Testis (tissue), 3 donors: ENCODE data around the gene GRIN1. TPM values are rescaled to one million over a fixed set of nuclear protein-coding genes. Genes with fewer than 3 reads are reported as not detected.

Experiments
- DNase-seq: peaks from one replicate; pipeline ENCODE4 v3.0.0-alpha.2; 2019
- H3K27ac ChIP-seq, 2 donors: fragments of 200-600 bp; sonication (generic); one replicate each; pipeline ENCODE4 v1.5.1; 2019
- H3K27me3 ChIP-seq: fragments of 200-600 bp; sonication (generic); one replicate; pipeline ENCODE4 v1.5.1; 2019
- H3K36me3 ChIP-seq: fragments of 200-600 bp; sonication (generic); one replicate; pipeline ENCODE4 v1.5.1; 2017; ENCODE audit warnings: low read depth; ENCODE audit errors: missing control alignments
- H3K4me1 ChIP-seq: fragments of 200-600 bp; sonication (generic); one replicate; pipeline ENCODE4 v1.5.1; 2019
- H3K4me3 ChIP-seq, 2 donors: fragments of 200-600 bp; sonication (generic); one replicate each; pipeline ENCODE4 v1.5.1; 2017 to 2019
- H3K9me3 ChIP-seq: fragments of 200-600 bp; sonication (generic); one replicate; pipeline ENCODE4 v1.5.1; 2017
- POLR2A ChIP-seq: fragments of 450-650 bp; IDR thresholded peaks from one replicate; pipeline ENCODE4 v1.6.1; 2017; ENCODE audit warnings: antibody characterized with exemption, mild to moderate bottlenecking, moderate library complexity
- WGBS, 2 donors: methylation state at CpG; one replicate each; pipeline ENCODE4 v1.1.5; 2018; 5-methylcytosine and 5-hydroxymethylcytosine counted together
- intact Hi-C: fragments of 100-400 bp; cut with DNase I; formaldehyde crosslinking; loops from one replicate; pipeline ENCODE4 v1.15.1; 2023; ENCODE audit warnings: low total_unique reads
- polyA plus RNA-seq: library from polyadenylated mRNA; stranded (reverse); fragments of 350-450 nt; fragmentation: Illumina TruSeq; extraction: RNeasy Lipid Tissue Mini Kit (QIAGEN cat#74804); gene quantifications from one replicate; pipeline ENCODE4 v1.2.3, GENCODE V29; 2014; ENCODE audit warnings: low read depth, low replicate concordance; ENCODE audit not compliant: insufficient read depth
- total RNA-seq, 2 donors: library from RNA; depleted of rRNA; stranded (reverse); fragments of >200 nt; gene quantifications; one replicate each; pipeline ENCODE4 v1.2.3, GENCODE V29; 2016
- TF ChIP-seq, protein P1 (sequence below), 3 experiments: fragments of 450-650 bp in 2 of 3; fragments of 200-600 bp in 1 of 3; sonication (generic) in 1 of 3; IDR thresholded peaks; one replicate each; pipeline ENCODE4 v1.5.1; 2016 to 2019; ENCODE audit warnings: antibody characterized with exemption in 3 of 3, mild to moderate bottlenecking in 2 of 3, moderate library complexity in 1 of 3

Gene GRIN1
- total and polyA plus RNA-seq, 3 donors from 2014 or later: 0.79 to 3.8 (median 1.5) TPM

DNA sequence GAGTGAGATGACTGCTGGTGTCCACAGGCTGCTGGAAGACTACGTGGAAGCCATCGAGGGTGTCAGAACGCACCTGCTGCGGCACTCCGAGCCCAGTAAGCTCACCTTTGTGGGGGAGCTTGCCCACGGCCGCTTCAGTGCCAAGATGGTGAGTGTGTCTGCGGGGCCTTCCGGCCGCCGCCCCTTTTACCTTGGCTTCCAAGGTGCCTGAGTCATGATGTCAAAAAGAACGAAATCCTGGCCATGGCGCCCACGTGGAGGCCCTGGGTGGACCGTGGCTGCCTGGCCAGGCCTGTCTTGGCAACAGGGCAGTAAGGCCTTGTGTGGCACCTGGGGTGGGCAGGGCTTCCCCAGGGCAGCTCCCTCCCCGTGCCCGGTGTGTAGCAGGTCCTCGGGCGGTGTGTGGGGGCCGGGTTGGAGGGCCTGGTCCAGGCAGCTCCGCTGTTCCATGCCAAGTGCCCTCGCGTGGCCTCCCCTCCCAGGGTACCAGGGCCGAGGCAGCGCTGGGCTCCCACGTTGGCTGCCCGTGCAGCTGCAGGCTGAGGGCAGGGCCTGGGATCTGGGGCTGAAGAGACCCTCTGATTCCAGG lies 32.2 kb upstream of the GRIN1 start:
- Histone ChIP-seq H3K36me3 (no peaks in the 10 kb centered on the region), H3K27me3 (no peaks in the 10 kb centered on the region), H3K4me3 (no peak overlapping the region), H3K4me1 (no peaks in the 10 kb centered on the region), H3K27ac (no peak overlapping the region), H3K9me3 (no peaks in the 10 kb centered on the region)
- WGBS, 2 donors: 92 to 93% methylated on average over 14 to 27 of the region's 27 CpGs
- intact Hi-C loops: no loop called here
- TF ChIP-seq, protein P1, sequence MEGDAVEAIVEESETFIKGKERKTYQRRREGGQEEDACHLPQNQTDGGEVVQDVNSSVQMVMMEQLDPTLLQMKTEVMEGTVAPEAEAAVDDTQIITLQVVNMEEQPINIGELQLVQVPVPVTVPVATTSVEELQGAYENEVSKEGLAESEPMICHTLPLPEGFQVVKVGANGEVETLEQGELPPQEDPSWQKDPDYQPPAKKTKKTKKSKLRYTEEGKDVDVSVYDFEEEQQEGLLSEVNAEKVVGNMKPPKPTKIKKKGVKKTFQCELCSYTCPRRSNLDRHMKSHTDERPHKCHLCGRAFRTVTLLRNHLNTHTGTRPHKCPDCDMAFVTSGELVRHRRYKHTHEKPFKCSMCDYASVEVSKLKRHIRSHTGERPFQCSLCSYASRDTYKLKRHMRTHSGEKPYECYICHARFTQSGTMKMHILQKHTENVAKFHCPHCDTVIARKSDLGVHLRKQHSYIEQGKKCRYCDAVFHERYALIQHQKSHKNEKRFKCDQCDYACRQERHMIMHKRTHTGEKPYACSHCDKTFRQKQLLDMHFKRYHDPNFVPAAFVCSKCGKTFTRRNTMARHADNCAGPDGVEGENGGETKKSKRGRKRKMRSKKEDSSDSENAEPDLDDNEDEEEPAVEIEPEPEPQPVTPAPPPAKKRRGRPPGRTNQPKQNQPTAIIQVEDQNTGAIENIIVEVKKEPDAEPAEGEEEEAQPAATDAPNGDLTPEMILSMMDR (IDR thresholded peaks at IDR 0.05): no peak
- TF ChIP-seq POLR2A: no peak
- DNase-seq: no peak

DNA sequence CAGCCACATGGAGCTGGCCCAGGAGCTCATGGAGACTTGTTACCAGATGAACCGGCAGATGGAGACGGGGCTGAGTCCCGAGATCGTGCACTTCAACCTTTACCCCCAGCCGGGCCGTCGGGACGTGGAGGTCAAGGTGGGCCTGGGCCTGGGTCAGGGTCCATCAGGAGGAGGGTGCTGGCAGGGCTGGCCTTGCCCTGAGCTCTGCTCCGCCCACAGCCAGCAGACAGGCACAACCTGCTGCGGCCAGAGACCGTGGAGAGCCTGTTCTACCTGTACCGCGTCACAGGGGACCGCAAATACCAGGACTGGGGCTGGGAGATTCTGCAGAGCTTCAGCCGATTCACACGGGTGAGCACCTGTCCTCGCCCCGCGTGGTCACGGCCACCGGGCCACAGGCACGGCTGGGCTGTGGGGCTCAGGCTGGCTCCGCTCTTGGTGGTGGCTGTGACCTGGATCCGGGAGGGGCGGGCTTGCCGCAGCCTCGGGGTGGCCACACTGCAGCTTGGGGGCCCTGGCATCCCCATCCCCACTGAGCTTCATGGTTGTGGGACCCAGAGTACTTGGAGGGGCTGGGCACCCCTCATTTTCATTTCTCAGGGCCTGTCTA lies 31.5 kb upstream of the GRIN1 start:
- Histone ChIP-seq H3K36me3 (no peaks in the 10 kb centered on the region), H3K9me3 (no peaks in the 10 kb centered on the region), H3K27me3 (no peaks in the 10 kb centered on the region), H3K4me1 (no peaks in the 10 kb centered on the region), H3K27ac (no peak overlapping the region), H3K4me3 (no peak overlapping the region)
- 90 to 100% methylated on average over 2 to 27 of the region's 27 CpGs for WGBS, 2 donors
- intact Hi-C loops: no loop called here
- no peak for DNase-seq
- no peak for TF ChIP-seq POLR2A
- TF ChIP-seq, protein P1 (IDR thresholded peaks at IDR 0.05): no peak

DNA sequence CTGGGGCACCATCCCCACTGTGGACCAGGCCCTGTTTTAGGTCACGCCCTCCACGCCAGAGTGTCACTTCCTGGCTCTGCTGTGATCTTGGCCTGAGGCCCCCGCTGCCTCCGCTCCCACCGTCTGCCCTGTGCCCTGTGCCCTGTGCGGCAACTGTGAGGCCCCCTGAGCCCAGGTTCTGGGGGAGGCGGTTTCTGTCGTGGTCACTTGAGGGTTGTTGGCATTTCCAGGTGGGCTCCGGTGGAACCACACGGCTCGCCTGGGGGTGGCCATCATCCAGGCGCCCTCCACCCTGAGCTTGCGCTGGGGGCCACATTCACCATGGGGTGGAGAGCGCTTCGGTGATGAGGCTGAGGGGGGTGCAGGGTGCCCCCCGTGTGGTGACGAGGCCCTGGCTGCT lies 31.0 kb upstream of the GRIN1 start:
- Histone ChIP-seq H3K4me1 (no peaks in the 10 kb centered on the region), H3K27me3 (no peaks in the 10 kb centered on the region), H3K27ac (no peak overlapping the region), H3K36me3 (no peaks in the 10 kb centered on the region), H3K9me3 (no peaks in the 10 kb centered on the region), H3K4me3 (no peak overlapping the region)
- intact Hi-C loops: no loop called here
- no peak for DNase-seq
- TF ChIP-seq POLR2A: no peak
- TF ChIP-seq, protein P1 (IDR thresholded peaks at IDR 0.05): no peak
- 92 to 96% methylated on average over 6 to 17 of the region's 17 CpGs for WGBS, 2 donors

DNA sequence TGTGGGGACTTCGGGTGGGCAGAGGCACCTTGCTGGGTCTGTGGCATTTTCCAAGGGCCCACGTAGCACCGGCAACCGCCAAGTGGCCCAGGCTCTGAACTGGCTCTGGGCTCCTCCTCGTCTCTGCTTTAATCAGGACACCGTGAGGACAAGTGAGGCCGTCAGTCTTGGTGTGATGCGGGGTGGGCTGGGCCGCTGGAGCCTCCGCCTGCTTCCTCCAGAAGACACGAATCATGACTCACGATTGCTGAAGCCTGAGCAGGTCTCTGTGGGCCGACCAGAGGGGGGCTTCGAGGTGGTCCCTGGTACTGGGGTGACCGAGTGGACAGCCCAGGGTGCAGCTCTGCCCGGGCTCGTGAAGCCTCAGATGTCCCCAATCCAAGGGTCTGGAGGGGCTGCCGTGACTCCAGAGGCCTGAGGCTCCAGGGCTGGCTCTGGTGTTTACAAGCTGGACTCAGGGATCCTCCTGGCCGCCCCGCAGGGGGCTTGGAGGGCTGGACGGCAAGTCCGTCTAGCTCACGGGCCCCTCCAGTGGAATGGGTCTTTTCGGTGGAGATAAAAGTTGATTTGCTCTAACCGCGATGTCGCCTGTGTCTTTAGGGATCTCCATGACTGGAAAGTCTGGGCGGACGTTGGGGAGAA lies 30.2 kb upstream of the GRIN1 start:
- Histone ChIP-seq H3K4me1 (no peaks in the 10 kb centered on the region), H3K36me3 (no peaks in the 10 kb centered on the region), H3K9me3 (no peaks in the 10 kb centered on the region), H3K27me3 (no peaks in the 10 kb centered on the region), H3K27ac (no peak overlapping the region), H3K4me3 (no peak overlapping the region)
- intact Hi-C loops: no loop called here
- DNase-seq: no peak
- 90 to 95% methylated on average over 12 to 27 of the region's 29 CpGs for WGBS, 2 donors
- TF ChIP-seq, protein P1 (IDR thresholded peaks at IDR 0.05): no peak
- TF ChIP-seq POLR2A: no peak
